ENCODE results near the gene GPC2. TPM values are rescaled to one million over a fixed set of nuclear protein-coding genes. Genes with fewer than 3 reads are reported as not detected.
A peak's percentile ranks its signal among the peaks of the same experiment; 100 is the strongest.
"Not testable (repeated sequence)": the region's sequence is repeated elsewhere in the genome, so short reads cannot be mapped to it uniquely, and the experiment has no call there.

GPC2 gene, protein sequence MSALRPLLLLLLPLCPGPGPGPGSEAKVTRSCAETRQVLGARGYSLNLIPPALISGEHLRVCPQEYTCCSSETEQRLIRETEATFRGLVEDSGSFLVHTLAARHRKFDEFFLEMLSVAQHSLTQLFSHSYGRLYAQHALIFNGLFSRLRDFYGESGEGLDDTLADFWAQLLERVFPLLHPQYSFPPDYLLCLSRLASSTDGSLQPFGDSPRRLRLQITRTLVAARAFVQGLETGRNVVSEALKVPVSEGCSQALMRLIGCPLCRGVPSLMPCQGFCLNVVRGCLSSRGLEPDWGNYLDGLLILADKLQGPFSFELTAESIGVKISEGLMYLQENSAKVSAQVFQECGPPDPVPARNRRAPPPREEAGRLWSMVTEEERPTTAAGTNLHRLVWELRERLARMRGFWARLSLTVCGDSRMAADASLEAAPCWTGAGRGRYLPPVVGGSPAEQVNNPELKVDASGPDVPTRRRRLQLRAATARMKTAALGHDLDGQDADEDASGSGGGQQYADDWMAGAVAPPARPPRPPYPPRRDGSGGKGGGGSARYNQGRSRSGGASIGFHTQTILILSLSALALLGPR
- total RNA-seq = 1.0 and 1.3 TPM in 2 replicates

DNA sequence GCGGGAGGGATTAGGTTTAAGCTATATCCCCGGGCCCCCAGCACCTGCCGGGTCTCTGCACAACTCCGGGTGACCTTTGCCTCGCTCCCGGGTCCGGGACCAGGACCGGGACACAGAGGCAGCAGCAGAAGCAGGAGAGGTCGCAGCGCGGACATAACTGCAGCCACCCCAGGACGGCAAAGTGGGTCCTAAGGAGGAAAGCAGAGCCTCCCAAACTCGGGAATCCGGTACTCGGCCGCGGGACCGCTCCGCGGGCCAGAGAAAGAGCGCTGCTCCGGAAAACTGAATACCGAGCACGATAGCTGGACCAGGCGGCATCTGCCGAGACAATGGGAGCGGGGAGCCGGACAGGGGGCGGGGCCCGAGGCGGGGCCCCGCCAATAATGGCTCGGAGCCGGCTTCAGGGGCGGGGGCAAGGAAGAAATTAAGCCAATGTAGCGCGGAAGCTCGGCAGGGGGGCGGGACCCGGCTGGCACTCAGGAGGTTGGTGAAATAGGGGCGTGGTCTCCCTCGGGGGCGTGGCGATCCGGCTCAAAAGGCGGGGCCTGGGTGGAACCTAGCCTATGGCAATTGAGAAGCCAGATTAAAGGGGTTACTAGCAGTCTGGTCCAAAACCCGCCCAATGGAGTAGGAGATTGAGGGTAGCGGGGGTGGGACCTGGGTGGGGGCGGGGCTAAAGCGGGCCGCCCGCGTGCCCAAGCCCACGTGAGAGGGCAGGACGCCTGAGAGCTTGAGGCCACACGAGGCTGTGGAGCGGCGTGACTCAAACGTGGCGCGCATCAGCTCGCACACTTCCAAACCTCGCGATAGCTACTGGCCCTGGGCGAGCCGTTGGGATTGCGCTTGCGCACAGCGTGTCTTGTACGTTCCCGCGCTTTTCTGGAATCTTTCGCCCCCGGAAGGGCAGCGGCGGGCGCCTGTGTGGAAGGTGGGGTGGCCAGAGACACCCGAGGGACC lies at the start of gene GPC2, which contains the start of gene STAG3:
Gene GPC2 (minus strand): TSS at position 337 of the 957 bp plus-strand sequence. CDS start 182 bp downstream, at position 155.
Gene STAG3 (plus strand): TSS at position 874 of the 957 bp plus-strand sequence. CDS start 2,639 bp downstream, outside the sequence.
- H3K36me3 ChIP-seq (ENCODE audit: control insufficient read depth, insufficient read depth, low read length) = no peaks in the 10 kb centered on the region
- TF ChIP-seq CTCF (IDR thresholded peaks at IDR 0.05; ENCODE audit: insufficient read depth, low read length, severe bottlenecking) = no peak
- FAIRE-seq (no peak), DNase-seq (ENCODE audit: low read depth) (peak; percentile 86)
- H3K4me3 ChIP-seq (ENCODE audit: low read depth, low read length) = peak within 1 kb of the TSS; percentile 51
- no peaks in the 10 kb centered on the region for H3K27me3 ChIP-seq (ENCODE audit: control insufficient read depth, insufficient read depth, low read length)

DNA sequence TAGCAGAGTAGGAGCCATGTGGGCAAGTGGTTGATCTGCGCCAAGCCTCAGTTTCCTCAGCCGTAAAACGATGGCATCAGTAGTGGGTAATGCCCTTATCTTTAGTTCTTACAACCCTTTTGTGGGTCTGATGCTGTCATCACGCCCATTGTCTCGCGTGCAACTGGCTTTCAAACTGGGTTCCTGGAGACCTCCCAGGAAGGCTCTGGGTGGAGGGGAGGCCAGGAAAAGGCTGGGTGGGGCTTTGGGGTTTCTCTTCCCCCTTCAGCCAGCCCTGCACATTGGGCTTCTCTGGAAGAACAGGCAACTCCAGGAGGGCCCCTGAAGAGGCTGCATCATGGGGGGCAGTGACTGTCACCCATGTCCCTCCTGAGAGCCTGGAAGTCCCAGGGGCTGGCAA lies 47.7 kb upstream of the GPC2 start:
- not testable (repeated sequence) for DNase-seq (ENCODE audit: low read depth); H3K27me3 ChIP-seq (ENCODE audit: control insufficient read depth, insufficient read depth, low read length); H3K4me3 ChIP-seq (ENCODE audit: low read depth, low read length); FAIRE-seq; H3K36me3 ChIP-seq (ENCODE audit: control insufficient read depth, insufficient read depth, low read length)

DNA sequence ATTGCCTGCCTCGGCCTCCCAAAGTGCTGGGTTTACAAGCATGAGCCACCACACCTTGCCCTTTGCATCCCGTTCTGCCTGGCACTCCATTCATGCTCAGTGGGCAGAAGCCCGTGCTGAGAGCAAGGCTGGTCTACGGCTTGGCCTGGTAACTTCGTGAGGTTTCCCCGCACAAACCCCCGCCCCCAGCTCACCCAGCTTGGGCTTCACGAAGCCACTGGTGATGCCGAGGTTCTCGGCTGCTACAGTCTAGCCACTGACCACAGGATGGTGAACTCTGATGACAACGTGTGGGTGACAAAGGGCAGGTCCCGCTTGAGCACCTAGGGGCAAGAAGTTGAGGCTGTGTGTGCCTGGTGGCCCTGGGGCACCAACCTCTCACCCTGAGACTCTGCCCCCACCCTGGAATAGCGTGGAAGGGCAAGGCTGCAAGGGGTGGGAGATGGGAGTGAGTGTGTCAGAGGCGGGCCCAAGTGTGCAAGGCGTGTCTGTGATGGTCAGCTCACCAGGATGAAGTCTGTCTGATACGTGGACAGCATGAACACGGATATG lies 46.3 kb upstream of the GPC2 start:
- not testable (repeated sequence) for H3K4me3 ChIP-seq (ENCODE audit: low read depth, low read length); FAIRE-seq; DNase-seq (ENCODE audit: low read depth)

GRCh38 chr7:100222445-100223132 lies 45.4 kb upstream of the GPC2 start:
- DNase-seq (ENCODE audit: low read depth) (no peak), FAIRE-seq (no peak)
- H3K27me3 ChIP-seq (ENCODE audit: control insufficient read depth, insufficient read depth, low read length) = no peaks in the 10 kb centered on the region
- H3K36me3 ChIP-seq (ENCODE audit: control insufficient read depth, insufficient read depth, low read length) = no peaks in the 10 kb centered on the region
- TF ChIP-seq CTCF (IDR thresholded peaks at IDR 0.05; ENCODE audit: insufficient read depth, low read length, severe bottlenecking) = no peak
- H3K4me3 ChIP-seq (ENCODE audit: low read depth, low read length) = no peak overlapping the region

More for the DNA sequence above, 46.3 kb upstream of the GPC2 start:
- H3K36me3 ChIP-seq (ENCODE audit: control insufficient read depth, insufficient read depth, low read length); H3K27me3 ChIP-seq (ENCODE audit: control insufficient read depth, insufficient read depth, low read length): not testable (repeated sequence)

GRCh38 chr7:100221767-100222444 lies 44.7 kb upstream of the GPC2 start:
- FAIRE-seq = no peak

More at GRCh38 chr7:100221767-100222444, 44.7 kb upstream of the GPC2 start:
- no peak for TF ChIP-seq CTCF (IDR thresholded peaks at IDR 0.05; ENCODE audit: insufficient read depth, low read length, severe bottlenecking)
- Histone ChIP-seq H3K27me3 (ENCODE audit: control insufficient read depth, insufficient read depth, low read length) (no peaks in the 10 kb centered on the region), H3K36me3 (ENCODE audit: control insufficient read depth, insufficient read depth, low read length) (no peaks in the 10 kb centered on the region), H3K4me3 (ENCODE audit: low read depth, low read length) (no peak overlapping the region)
- DNase-seq (ENCODE audit: low read depth) = no peak

All from bronchial epithelial cell (primary cell).